GM18526 (cell line): ENCODE data around the gene LRRC28.

Experiments
- POLR2A ChIP-seq: IDR thresholded peaks from 3 replicates; pipeline ENCODE4 v1.6.1; 2011; ENCODE audit not compliant: insufficient read length; ENCODE audit errors: extremely low read depth

LRRC28 gene

DNA sequence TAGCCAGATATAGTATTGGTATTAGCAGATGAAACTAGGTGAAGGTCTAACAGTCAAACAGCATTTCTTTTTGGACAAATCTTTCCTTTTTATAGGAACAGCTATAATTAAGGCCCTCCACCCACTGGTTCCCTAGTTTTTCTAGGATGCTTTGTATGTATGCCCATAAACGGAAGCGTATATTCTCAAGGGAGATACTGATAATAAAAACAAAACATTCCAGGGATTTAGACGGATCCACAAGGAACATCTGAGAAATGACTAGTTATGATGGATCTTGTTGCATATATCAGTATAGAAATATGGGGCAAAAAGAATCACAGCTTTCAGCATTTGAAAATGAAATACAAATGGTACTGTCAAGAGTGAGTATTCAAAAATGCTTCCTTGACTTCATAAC is 22.5 kb downstream of the LRRC28 start:
- no peak for TF ChIP-seq POLR2A

DNA sequence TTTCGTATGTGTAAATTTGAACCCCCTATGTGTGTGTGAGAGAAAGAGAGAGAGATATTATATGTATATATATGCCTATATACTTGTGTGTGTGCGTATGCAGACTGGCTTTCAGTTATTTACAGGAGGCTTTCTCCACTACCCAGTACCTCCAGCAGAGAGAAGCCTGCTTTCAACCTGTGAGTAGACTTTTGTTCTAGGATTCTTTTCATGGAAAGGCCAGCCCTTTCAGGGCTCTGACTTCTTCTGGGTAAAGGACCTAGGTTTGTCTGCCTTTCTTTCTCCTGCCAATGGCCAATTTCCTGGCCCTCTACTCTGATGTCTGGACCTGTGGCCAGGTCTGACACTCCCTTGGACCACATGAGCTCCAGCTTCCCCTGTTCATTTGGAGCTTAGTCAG is 23.8 kb downstream of the LRRC28 start:
- no peak for TF ChIP-seq POLR2A

DNA sequence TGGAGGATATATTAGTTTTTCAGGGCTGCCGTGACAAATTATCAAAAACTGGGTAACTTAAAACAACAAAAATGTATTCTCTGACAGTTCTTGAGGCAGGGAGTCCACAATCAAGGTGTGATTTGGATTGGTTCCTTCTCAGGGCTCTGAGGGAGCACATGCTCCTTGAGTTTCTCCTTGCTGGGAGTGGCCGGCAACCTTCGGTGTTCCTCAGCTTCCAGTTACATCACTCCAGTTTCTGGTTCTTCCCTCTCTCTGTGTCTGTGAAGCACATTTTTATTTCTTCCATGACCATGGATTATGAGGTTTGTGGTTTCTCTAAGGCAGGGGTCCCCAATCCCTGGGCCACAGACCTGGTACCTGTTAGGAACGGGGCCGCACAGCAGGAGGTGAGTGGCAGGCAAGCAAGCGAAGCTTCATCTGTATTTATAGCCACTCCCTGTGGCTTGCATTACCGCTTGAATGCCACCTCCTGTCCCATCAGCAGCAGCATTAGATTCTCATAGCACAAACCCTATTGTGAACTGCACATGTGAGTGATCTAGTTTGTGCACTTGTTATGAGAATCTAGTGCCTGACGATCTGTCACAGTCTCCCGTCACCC is 24.3 kb downstream of the LRRC28 start:
- no peak for TF ChIP-seq POLR2A

DNA sequence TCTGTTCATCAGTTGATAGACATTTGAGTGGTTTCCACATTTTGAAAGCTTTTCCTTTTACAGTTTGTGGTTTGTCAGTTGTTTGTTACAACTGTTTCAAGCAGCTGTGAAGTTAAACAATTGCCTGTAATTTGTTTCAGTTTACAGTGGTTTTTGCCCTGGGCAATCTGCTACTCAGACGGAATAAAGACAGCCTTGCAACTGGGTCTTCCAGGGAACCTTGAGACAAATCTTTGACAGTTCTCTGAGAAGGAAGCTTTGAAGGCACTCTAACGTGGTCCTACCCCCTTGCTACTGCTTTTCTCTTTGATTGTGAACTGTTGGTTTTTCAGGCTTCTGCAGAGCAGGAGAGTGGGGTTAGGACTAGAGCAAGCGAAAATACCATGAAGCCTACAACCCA is 28.0 kb downstream of the LRRC28 start:
- TF ChIP-seq POLR2A: no peak

DNA sequence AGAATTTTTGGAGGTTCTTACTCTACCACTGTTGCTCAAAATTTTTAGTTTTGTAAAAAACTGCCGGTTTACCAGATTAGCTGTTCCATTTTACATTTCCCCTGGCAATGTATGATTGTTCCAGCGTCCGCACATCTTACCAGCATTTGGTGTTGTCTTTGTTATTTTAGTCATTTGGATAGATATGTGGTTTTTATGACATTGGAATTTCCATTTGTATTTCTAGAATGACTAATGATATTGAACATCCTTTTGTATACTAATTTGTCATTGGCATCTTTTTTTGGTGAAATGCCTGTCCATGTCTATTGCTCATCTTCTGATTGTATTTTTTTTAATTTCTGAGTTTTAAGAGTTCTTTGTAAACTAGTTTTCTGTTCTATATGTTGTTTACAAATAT is 28.5 kb downstream of the LRRC28 start:
- TF ChIP-seq POLR2A: no peak

DNA sequence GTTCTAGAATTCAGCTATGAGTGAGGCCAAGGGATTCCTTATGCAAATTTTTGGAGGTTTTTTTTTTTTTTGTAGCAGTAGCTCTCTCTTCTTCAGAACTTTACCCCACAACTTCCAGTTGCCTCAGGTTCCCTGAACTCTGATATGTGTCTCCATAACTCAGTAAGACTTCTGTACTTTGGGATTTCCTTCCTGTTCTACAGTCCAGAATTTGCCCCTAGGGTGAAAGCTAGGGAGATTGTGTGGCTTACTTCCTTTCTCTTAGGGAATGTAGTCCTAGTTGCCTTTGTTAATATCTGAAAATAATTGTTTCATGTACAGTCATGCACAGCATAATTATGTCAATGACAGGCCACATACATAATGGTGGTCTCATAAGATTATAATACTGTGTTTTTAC is 30.8 kb downstream of the LRRC28 start:
- TF ChIP-seq POLR2A: no peak

DNA sequence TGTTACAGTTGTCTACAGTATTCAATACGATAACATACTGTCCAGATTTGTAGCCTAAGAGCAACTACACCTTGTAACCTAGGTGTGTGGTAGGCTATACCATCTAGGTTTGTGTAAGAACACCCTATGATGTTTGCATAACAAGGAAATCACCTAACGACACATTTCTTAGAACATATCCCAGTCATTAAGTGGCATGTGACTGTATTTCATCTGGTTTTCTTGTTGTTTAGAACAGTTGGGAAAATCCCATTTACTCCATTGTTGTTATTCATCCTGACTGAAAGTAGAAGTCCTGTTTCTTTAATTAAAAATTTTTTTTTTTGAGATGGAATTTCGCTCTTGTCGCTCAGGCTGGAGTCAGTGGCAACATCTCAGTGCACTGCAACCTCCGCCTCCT is 31.3 kb downstream of the LRRC28 start:
- no peak for TF ChIP-seq POLR2A

DNA sequence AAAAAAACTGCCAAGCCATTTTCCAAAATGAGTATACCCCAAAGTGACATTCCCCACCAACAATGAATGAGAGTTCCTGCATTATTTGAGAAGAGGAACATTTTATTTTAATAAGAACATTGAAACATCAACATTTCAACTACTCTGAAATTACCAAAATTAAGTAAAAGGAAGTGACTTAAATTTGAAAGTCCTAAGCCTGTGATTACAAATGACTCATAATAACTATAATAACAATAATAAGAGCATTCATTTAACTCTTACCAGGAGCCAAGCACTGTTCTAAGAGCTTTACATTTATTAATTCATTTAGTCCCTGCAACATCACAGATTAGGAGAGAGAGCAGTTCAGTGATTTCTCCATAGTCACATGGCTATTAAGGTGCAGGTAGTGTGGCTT is 32.4 kb downstream of the LRRC28 start:
- no peak for TF ChIP-seq POLR2A

DNA sequence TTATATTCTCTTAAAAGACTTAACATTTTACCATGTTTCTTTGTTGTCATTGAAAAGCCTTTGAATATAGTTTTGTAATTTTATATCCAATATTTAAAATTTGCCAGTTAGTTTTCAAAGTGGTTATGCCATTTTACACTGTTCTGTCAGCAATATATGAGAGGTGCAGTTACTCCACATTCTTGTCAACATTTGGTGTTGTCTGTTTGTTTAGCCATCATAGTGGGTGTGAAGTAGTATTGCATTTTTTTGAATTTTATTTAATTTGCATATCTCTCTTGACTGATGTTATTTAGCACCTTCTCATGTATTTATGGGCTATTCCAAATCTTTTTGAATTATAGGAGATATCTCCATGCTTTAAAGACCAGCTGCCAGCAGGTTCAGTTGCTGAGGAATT is 40.4 kb downstream of the LRRC28 start:
- no peak for TF ChIP-seq POLR2A

DNA sequence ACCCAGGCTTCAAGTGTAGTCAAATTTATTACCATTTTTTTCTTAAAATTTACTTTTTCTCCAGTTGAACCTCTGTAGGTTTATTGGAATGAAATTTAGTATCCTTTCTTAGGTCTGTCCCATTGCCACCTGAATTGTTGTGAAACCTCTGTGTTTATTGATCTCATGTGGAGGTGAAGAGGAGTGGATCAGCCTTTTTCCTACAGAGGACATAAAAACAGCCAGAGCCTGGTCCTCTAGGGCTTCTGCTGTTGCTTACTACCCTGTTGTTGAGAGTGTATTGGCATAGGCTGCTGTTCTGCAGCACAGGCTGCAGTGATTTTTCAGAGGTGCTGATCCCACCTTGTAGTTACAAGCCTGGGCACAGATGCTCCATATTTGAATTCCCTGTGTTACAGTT is 44.6 kb downstream of the LRRC28 start:
- TF ChIP-seq POLR2A: no peak

DNA sequence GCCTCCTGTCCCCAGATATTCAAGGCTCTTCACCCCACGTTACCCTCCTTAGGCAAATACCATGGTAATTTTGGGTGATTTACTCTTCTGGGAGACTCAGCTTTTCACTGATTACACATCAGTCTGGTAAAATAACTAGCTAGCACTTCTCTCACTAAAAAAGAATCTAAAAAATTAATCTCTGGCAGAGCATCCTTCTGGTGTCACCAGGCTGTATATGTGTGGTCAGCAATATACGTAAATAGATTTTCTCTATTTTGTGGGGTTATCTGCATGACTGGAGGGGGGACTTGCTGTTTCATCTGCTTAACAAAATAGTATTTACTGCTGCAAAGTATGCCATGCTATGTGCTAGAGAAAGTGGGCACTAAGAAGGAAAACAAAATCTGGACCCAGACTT is 45.1 kb downstream of the LRRC28 start:
- no peak for TF ChIP-seq POLR2A

DNA sequence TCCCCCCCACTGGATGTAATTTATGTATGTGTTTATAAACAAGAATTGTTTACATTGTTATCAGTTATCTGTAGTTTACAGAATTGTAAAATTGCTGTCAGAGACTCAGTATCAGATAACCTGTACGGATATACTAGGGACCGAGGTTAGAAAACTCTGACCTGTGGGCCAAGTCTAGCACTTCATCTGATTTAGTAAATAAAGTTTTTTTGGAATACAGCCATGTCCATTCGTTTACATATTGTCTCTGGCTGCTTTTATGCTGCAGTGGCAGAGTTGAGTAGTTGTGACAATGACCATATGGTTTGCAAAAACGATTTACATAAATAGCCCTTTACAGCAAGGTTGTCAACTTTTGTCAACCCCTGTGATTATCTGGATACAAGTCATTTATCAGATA is 52.6 kb downstream of the LRRC28 start:
- TF ChIP-seq POLR2A: no peak

DNA sequence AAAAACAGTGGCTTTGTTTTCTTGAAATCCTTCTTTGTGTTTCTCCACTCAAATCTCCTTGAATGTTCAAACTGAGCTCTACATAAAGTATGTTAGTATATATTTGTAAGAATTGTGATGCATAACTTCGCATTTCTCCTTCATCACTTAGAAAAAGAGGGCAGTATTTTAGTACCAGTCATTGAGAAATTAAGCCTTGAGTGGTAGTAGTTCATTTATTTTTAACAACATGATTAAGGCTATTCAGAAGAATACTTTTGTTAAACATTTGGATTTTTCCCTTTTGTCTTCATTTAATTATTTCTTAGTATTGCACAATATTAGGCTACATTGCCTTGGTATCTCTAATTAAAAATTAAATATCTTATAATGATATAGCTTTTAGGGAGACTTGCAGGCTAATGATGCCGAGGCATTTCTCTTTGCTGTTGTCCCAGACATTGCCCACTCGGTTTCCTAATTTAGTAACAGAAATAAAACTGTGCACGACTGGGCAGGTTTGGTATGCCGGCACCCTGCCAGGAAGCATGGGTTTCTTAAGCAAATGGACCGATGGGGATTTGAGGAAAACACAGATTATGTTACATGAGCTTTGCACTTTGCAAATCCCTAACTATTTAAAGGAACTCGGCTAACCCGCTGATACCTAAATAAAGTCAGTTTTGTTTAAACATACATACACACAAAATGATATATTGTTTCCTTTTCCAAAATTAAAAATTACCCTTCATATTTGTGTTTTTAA is 54.7 kb downstream of the LRRC28 start:
- no peak for TF ChIP-seq POLR2A

DNA sequence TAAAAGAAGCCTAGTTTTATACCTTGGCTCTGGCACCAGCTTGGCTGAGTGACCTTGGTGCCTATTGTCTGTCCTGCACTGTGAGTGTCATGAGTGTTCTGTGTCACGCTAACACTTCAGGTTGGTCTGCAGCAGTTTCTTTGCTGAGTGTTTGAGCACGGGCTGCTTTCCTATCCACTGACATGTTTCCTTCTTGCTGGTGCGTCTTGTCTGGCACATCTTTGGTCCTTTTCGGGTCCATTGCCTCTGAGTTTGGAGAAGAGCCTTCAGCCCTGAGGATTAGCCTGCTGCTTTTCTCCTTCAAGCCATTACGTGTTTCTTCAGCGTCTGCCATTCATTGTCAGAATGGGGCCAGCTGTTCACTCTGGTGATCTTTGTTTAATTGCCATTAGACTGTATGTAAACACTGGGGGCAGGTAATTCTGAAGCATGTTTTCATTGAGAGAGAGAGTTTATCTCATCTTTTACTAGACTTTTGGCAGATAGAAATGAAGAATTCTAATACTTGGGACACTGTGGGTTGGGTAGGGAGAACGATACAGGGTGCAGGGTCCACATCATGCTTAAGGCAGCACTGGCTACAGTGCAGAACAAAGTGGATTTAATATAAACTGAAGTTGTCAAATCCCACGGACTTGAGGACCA is 55.5 kb downstream of the LRRC28 start:
- no peak for TF ChIP-seq POLR2A

DNA sequence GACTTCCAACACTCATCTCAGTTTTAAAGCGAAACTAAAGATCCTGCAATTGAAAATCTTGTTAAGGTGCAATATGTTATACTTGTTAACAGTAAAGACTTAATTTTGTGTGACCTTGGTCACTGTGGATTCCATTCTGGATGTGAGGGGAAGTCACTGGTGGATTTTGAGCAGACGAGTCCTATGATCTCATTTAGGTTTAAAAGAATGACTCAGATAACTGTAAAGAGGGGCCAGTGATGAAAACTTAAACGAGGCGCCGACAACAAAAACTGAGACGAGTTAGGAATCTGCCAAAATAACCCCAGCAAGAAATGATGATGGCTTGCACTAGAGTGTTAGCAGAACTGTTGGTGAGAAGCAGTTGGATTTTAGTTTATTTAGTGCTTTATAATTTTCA is 56.5 kb downstream of the LRRC28 start:
- TF ChIP-seq POLR2A: no peak

DNA sequence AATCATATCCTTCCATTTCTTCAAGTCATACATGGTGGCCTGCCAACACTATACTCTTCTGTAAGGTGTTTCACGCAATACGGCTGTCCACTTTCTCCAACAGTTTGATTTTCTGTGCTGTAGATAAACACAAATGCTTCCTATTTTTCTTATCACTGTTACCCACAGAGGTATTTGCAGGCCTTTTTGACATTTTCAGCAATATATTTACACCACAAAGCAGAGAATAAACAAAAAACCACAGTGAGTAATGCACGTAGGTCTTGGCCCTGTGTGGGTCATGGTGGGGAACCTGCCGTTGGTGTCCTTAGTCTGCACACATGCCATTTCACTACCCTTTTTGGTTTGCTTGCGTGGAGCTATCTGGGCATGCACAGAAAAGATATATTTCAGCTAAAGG is 59.5 kb downstream of the LRRC28 start:
- TF ChIP-seq POLR2A: no peak

DNA sequence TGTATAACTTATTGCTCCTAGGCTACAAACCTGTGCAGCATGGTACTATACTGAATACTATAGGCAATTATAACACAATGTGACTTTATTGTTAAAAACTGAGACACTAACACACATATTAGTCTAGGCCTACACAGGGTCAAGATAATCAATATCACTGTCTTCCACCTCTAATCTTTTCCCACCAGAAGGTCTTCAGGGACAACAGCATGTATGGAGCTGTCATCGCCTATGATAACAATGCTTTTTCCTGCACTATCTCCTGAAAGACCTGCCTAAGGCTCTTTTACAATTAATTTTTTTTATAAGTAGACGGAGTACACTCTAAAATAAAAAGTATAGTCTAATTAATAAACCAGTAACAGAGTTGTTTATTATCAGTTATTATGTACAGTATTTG is 60.9 kb downstream of the LRRC28 start:
- TF ChIP-seq POLR2A: no peak
